Measurements from ENCODE around the gene LHX8.

- TF ChIP-seq CTCF (IDR thresholded peaks at IDR 0.05; ENCODE audit: borderline replicate concordance, extremely low read depth, low read length, poor library complexity, severe bottlenecking), result no peak
- no peak for TF ChIP-seq EZH2 (IDR thresholded peaks at IDR 0.05; ENCODE audit: borderline replicate concordance, low read depth, low read length, severe bottlenecking)
Measured at GRCh38 chr1:75136195-75136815, 2.1 kb downstream of the LHX8 start.

Data from DND-41 (cell line).